ENCODE data around the gene IQGAP3.
"Not testable (repeated sequence)": the region's sequence is repeated elsewhere in the genome, so short reads cannot be mapped to it uniquely, and the experiment has no call there.

The IQGAP3 gene

DNA sequence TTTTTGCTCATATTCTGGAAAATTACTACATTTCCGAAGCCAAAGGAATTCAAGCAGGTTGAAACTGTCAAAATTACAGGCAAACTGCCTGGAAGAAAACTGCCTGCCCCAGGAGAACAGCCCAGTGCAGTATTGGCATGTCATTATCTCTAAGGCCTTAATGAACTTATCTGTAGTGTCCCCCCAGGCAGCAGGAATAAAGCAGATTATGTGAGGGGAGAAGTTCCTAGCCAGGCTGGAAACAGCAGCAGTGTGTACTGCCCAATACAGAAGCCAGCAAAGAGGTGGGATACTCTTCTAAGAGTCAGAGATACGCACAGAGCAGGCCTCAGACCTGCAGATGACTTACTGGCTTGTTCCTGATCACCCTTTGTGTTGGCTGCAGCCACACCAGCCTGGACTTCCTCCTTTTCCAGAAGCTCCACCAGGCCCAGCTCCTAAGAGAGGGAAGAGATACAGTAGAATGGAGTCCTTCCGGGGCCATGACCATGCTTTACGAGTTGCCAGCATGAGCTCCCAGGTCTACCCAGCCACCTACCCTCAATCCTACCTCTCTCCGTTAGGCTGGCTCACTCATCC lies 11.7 kb downstream of the IQGAP3 start:
- DNase-seq: no peak

DNA sequence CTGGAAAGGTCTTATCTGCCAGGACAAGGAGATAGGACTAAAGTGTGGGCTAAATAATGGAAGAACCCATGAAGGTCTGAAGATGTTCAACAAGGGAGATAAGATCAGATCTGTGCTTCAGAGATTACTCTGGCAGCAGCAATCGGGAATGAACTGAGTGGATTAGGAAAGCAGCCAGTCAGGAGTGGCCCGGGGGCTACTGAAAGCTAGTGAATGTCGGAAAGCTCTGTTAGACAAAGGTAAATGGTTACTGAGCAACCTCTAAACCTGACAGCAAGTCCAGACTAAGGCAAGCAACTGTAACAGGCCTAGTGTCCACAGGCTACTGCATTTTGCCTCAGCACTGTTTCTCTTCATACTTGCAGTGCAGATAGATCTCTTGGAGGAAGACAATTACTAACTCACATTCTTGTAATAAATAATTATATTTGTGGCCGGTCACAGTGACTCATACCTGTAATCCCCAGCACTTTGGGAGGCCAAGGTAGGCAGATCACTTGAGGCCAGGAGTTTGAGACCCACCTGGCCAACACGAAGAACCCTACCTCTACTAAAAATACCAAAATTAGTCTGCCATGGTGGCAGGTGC lies 12.5 kb downstream of the IQGAP3 start:
- DNase-seq: no peak

DNA sequence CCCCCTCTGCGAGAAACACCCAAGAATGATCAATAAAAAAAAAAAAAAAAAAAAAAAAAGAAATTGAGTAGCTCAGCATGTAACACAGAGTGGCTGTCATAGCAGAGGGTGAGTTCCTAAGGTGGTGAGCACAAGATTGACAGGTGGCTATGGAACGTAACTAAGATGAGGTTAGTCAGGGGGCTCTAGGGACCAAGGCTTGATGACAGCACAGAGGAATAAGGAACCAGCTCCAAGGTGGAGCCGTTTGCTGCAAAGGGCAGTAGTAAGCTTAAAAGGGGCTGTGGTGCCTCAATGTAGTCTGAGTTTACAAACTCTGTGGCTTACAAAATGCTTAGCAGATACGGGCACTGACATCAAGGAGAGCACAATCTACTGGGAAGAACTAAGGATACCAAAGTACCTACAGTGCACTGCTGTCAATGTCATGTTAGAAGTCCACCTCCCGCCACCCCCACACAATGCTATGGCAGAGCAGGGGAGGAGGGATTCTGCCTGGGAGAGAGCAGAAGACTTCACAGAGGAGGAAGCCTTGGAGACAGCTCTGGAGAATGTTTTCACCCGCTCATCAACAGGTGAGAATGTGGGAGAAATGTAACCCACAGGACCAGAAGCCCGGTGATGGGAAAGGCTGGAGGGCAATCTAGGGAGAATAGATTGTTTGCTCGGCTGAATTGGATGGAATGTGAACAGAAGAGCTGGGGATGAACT lies 13.1 kb downstream of the IQGAP3 start:
- DNase-seq: no peak

DNA sequence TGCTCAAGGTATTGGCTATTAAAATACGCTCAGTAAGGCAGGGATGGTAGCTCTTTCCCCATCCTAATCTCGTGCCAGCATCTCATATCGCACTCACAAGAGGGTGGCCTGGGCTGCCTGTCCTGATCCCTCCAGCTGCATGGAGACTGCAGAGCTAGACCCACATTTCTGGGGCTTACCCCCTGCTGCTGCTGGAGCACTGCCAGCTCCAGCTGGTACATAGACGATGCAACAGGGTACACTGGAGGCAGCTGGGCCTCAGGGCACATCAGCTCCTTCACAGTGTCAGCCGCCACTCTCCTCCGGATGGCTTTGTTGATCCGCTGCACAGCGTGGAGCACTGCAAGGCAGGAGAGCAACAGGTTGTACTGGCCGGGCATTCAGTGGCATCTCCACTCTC lies 16.0 kb downstream of the IQGAP3 start:
- DNase-seq: no peak

GRCh38 chr1:156555715-156556114 lies 16.6 kb downstream of the IQGAP3 start:
- DNase-seq: no peak

GRCh38 chr1:156554971-156555370 lies 17.4 kb downstream of the IQGAP3 start:
- DNase-seq: no peak

- no peak for DNase-seq
These were observed 18.4 kb downstream of the IQGAP3 start for GRCh38 chr1:156553860-156554485.

DNA sequence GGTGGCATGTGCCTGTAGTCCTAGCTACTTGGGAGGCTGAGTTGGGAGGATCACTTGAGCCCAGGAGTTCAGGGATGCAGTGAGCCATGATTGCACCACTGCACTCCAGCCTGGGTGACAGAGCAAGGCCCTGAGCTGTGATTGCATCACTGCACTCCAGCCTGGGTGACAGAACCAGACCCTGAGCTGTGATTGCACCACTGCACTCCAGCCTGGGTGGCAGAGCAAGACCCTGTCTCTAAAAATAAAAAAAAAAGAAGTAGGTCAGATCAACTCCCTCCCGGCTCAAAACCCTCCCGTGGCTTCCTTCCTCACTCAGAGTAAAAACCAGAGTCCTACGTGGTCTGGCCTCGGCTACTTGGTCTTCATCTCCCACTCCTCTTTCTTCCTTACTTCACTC lies 19.4 kb downstream of the IQGAP3 start:
- not testable (repeated sequence) for DNase-seq

DNA sequence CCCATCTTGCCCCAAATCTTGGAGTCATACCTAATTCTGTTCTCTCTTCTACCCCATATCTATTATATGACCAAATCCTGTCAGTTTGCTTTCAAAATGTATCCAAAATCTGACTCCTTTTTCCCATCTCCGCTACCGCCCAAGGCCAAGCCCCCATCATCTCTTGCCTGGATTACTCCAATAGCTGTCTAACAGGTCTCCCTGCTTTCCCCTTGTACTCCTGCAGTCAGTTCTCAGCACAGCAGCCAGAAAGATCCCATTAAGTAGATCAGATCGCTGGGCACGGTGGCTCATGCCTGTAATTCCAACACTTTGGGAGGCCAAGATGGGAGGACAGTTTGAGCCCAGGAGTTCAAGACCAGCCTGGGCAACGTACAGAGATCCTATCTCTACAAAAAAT lies 19.8 kb downstream of the IQGAP3 start:
- no peak for DNase-seq

GRCh38 chr1:156551869-156552268 lies 20.5 kb downstream of the IQGAP3 start:
- DNase-seq: no peak

GRCh38 chr1:156551066-156551643 lies 21.2 kb downstream of the IQGAP3 start:
- no peak for DNase-seq

DNA sequence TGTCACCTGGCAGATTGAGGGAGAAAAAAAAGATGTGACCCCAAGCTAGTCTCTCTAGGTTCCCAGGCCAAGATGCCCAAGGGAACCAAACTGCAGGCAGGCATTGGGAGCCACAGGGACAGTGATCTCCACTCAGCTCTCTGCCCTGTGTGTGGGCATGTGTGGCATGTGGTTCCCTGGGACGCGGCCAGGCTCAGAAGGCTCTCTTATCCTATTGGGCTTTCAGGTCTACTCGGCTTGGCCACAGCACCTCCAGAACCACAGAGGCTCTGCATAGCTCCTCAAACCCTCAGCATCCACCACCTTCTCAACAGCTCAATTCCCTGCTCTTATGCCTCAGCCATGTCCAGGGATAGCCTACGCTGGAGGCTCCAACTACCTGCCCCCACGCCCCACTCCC lies 22.0 kb downstream of the IQGAP3 start:
- DNase-seq: no peak

GRCh38 chr1:156549831-156550230 lies 22.5 kb downstream of the IQGAP3 start:
- no peak for DNase-seq

DNA sequence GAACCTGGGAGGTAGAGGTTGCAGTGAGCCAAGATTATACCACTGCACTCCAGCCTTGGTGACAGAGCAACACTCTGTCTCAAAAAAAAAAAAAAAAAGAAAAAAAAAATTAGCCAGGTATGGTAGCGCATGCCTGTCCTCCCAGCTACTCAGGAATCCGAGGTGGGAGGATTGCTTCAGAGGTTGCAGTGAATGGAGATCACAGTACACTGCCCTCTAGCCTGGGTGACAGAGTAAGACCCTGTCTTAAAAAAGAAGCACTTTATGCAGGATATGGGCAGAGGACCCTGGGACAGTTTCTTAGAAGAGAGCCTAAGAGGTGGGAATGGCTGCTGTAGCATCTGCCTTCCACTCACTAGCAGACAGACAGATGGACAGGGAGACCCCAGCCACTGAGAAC lies 23.0 kb downstream of the IQGAP3 start:
- DNase-seq: no peak

GRCh38 chr1:156547982-156548381 lies 24.4 kb downstream of the IQGAP3 start:
- DNase-seq: no peak

DNA sequence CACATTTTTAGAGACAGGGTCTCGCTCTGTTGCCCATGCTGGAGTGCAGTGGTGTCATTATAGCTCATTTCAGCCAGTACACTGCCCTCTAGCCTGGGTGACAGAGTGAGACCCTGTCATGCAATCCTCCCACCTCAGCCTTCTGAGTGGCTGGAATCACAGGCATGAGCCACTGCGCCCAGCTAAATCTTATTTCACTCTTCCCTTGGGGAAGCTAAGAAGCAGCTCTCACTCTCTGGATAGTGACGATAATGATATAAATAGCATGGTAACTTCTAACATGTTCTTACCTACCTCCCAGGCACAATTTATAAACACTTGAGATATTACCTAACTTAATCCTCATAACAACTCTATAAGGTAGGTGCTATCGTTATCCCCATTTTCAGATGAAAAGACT lies 24.9 kb downstream of the IQGAP3 start:
- no peak for DNase-seq

GRCh38 chr1:156546267-156546666 lies 26.1 kb downstream of the IQGAP3 start:
- no peak for DNase-seq

GRCh38 chr1:156544592-156545102 lies 27.7 kb downstream of the IQGAP3 start:
- no peak for DNase-seq

DNA sequence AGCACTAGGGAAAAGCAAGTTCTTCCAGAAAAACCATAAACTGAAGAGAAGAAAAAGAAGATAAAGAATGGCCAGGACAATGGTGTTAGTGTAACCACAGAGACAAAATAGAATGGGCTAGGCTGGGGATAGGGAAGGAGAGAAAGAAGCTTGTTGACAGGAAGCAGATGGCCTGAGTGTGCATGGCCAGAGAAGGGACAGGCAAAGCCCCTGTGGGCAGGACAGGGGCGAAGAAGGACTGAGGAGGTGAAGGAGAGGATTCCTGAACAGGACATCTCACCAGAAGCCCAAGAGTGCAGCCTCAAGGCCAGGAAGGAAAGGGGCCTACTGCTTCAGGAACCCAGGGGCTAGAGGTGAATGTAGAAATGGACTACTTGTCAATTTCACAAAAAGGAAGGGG lies 29.3 kb downstream of the IQGAP3 start:
- no peak for DNase-seq

- no peak for DNase-seq
These were observed 31.4 kb downstream of the IQGAP3 start for GRCh38 chr1:156540955-156541354.

DNA sequence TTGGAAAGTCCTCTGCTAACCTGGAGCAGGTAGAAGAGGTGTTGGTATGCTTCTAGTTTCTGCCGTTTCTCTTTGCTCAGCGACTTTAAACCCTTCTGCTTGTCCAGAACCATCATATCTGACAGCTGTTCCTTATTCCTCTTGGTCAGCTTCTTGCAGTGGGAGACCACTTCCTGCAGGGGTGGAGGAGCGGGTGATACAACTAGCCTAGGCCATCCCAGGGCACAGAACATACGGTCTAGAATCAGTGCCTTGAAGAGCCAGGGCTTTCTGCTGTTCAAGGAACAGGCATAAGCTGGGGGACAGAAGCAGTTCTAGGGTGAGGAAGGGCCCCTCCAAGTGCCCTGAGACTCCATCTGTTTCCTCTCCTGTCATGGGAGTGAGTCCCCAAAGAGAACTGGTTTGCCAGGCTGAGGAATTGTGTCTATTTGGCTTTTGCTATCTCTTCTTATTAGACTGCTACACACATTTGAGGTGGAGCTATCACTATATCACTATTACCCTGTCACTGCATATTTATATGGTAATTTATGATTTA lies 32.5 kb downstream of the IQGAP3 start:
- no peak for DNase-seq

DNA sequence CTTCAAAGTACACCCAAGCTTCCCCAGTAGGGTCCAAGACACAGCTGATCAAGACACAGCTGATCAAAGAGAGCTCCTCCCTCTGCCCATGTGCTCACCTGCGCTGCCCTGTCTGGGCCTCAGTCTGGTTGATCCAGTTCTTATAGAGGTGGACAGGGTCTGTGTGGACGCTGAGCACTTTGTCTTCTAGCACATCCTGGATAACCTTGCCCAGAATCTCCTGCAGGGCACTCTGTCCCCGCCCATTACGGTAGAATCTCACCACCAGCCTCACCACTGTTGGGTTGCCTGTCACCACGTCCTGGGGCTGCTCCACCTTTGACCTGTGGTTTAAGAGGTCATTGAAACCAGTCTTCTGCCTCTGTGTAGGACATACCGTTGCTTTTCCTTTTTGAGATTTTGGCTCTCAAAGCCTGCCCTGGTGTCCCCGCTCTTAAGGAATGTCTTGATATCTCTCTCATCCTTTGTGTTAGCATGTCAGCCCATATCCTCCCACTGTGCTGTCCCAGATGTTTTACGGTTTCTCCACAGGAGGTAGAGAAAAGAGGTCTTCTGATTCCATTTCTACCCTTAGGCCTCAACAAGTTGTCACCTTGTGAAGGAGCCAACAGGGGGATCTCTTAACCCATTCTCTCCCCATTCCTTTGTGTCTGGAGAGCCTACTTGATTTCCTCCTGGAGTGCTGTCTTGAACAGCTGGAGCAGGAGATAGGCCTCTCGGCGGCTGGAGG lies 33.5 kb downstream of the IQGAP3 start:
- DNase-seq: no peak

DNA sequence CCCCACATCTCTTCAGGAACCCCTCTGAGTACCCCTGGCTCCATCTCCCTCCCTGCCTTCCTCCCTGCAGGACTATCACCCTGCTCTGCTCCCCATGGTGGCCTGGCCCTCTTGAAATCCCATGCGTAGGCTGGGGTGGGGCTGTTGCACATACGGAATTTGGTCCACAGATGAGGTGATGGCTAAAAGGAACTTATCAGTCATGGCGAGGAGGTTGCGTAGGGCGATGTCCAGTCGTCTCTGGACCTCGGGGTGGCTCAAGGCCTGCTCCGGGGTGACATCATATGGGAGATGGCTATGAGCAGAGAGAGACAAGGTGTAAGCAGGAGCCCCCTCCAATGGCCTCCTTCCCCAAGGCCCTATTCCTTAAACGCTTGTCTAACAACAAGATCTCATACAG lies 35.3 kb downstream of the IQGAP3 start:
- DNase-seq: no peak
